IPS DF 6.9 (cell line): Measurements from ENCODE around the gene RNF217.

Experiments
- DNase-seq: peaks from one replicate; pipeline ENCODE4 v3.0.0-alpha.2; 2013; ENCODE audit warnings: low read depth, low spot score
- H3K27ac ChIP-seq: one replicate; pipeline ENCODE4 v1.5.1; 2013; ENCODE audit warnings: low read length, control low read depth
- H3K27me3 ChIP-seq: 2 replicates; pipeline ENCODE4 v1.6.1; 2013; ENCODE audit warnings: mild to moderate bottlenecking, low read length; ENCODE audit not compliant: control insufficient read depth, insufficient read depth
- H3K36me3 ChIP-seq: 2 replicates; pipeline ENCODE4 v1.6.1; 2013; ENCODE audit warnings: low read length; ENCODE audit not compliant: control insufficient read depth, insufficient read depth
- H3K4me1 ChIP-seq: 2 replicates; pipeline ENCODE4 v1.6.1; 2013; ENCODE audit warnings: low read length; ENCODE audit not compliant: control insufficient read depth, insufficient read depth
- H3K4me3 ChIP-seq: 2 replicates; pipeline ENCODE4 v1.5.1; 2013; ENCODE audit warnings: mild to moderate bottlenecking, low read length
- H3K9me3 ChIP-seq: 2 replicates; pipeline ENCODE4 v1.6.1; 2013; ENCODE audit warnings: low read length, inconsistent platforms; ENCODE audit not compliant: control insufficient read depth, insufficient read depth
- WGBS: extraction: QIAGEN DNeasy Blood & Tissue Kit; methylation state at CpG from one replicate; pipeline ENCODE4 v1.1.7; 2013; ENCODE audit warnings: mixed read lengths, missing lambda C conversion rate; ENCODE audit not compliant: insufficient read length, insufficient coverage; 5-methylcytosine and 5-hydroxymethylcytosine counted together

The RNF217 gene

DNA sequence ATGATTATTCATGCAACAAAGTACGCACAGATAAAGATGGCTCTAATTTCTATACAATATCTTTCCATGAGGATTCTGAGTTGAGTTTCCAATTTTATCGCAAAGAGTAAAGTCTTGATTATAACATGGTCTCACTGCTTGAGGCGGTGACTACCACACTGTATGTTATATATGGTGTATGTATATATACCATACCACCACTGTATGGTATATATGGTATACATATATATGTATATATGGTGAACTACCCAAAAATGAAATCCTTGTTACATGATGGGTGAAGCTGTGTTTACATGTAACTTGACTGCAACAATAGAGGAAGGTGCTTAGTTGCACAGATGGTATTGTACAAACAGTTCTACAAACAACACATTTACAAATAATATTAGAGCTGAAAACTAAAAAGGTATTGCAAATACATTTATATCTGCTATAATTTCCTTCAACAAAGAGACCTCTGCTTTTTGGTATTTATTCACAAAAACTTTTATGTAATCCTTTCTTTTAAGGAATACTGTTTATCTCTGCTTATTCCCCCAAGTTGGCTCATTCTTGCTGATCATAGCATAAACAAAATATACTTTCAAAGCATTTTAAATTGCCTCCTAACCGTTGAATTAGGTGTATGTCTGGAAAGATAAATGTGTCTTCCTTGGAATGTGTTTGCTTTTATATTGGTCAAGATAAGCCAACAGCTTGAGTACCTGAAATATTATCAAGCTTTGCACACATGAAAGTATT lies 113.7 kb downstream of the RNF217 start:
- H3K27ac ChIP-seq: no peak overlapping the region
- DNase-seq: no peak
- H3K4me3 ChIP-seq: no peak overlapping the region
- WGBS: no CpG with 5 or more reads among the region's 4 CpGs
- no peaks in the 10 kb centered on the region for H3K36me3 ChIP-seq
- no peaks in the 10 kb centered on the region for H3K27me3 ChIP-seq
- no peaks in the 10 kb centered on the region for H3K4me1 ChIP-seq
- H3K9me3 ChIP-seq: no peaks in the 10 kb centered on the region

DNA sequence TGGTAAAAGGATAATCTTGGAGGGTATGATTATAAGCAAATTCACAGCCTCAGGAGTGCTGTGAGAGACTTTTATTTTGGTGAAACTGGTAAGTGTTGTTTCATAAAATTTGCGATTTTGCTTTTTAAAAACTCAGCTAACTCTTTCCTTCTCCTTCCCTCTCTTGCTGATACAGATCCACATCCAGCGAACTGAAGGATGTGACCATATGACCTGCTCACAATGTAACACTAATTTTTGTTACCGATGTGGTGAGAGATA lies 114.2 kb downstream of the RNF217 start:
- no peaks in the 10 kb centered on the region for H3K36me3 ChIP-seq
- no peak for DNase-seq
- no peak overlapping the region for H3K27ac ChIP-seq
- H3K4me3 ChIP-seq: no peak overlapping the region
- no peaks in the 10 kb centered on the region for H3K4me1 ChIP-seq
- no peaks in the 10 kb centered on the region for H3K9me3 ChIP-seq
- no peaks in the 10 kb centered on the region for H3K27me3 ChIP-seq
- WGBS: no CpG with 5 or more reads among the region's 3 CpGs

GRCh38 chr6:125077453-125077852 lies 115.2 kb downstream of the RNF217 start:
- no CpG with 5 or more reads among the region's 4 CpGs for WGBS
- DNase-seq: no peak

DNA sequence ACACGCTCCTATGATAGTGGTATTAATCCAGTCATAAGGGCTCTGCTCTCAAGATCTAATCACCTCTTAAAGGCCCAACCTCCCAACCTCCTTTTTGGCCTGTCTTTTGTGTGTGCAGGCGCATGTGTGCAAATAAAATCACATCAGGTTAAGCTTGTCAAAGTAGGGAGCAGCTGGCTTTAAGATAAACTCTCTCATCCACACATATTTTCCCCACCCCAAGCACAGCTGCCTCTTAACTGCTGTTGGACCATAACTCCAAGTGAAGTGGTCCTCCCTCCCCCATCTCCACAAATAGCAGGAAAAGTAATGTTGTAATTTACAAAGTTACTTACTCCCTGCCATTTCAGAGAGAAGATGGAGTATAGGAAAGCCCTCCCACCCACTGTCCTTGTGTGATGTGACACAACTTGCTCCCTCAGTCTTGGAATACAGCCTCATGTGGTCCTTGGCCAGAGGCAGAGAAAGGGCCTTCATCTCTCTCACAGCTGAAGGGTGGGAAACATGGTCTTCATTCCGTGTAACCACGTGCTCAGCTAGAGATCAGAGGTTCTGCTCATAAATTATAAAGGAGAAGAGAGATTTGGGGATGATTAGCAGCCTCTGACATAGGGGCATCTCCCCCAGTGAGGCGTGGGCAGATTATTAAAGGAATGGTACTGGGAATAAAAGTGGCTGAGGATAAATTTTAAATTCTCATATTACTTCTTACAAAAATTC lies 116.5 kb downstream of the RNF217 start:
- no peaks in the 10 kb centered on the region for H3K4me1 ChIP-seq
- WGBS: no CpG with 5 or more reads among the region's 5 CpGs
- no peaks in the 10 kb centered on the region for H3K9me3 ChIP-seq
- no peaks in the 10 kb centered on the region for H3K27me3 ChIP-seq
- DNase-seq: no peak
- H3K36me3 ChIP-seq: no peaks in the 10 kb centered on the region
- H3K4me3 ChIP-seq: no peak overlapping the region
- H3K27ac ChIP-seq: no peak overlapping the region

More at GRCh38 chr6:125077453-125077852, 115.2 kb downstream of the RNF217 start:
- no peaks in the 10 kb centered on the region for H3K27me3 ChIP-seq
- no peaks in the 10 kb centered on the region for H3K9me3 ChIP-seq
- H3K4me3 ChIP-seq: no peak overlapping the region
- H3K27ac ChIP-seq: no peak overlapping the region
- H3K4me1 ChIP-seq: no peaks in the 10 kb centered on the region
- H3K36me3 ChIP-seq: no peaks in the 10 kb centered on the region

GRCh38 chr6:125082908-125083683 lies 120.9 kb downstream of the RNF217 start:
- H3K36me3 ChIP-seq: no peaks in the 10 kb centered on the region
- DNase-seq: no peak
- H3K9me3 ChIP-seq: no peaks in the 10 kb centered on the region
- H3K4me1 ChIP-seq: no peaks in the 10 kb centered on the region
- 100% methylated on average over 2 of the region's 8 CpGs for WGBS
- no peaks in the 10 kb centered on the region for H3K27me3 ChIP-seq
- H3K27ac ChIP-seq: no peak overlapping the region
- no peak overlapping the region for H3K4me3 ChIP-seq

- no peaks in the 10 kb centered on the region for H3K4me1 ChIP-seq
- no peak for DNase-seq
- no CpG with 5 or more reads among the region's 2 CpGs for WGBS
- no peak overlapping the region for H3K4me3 ChIP-seq
- H3K27ac ChIP-seq: no peak overlapping the region
- no peaks in the 10 kb centered on the region for H3K36me3 ChIP-seq
- H3K27me3 ChIP-seq: no peaks in the 10 kb centered on the region
- no peaks in the 10 kb centered on the region for H3K9me3 ChIP-seq
Observed at GRCh38 chr6:125083684-125083990, 121.4 kb downstream of the RNF217 start.

DNA sequence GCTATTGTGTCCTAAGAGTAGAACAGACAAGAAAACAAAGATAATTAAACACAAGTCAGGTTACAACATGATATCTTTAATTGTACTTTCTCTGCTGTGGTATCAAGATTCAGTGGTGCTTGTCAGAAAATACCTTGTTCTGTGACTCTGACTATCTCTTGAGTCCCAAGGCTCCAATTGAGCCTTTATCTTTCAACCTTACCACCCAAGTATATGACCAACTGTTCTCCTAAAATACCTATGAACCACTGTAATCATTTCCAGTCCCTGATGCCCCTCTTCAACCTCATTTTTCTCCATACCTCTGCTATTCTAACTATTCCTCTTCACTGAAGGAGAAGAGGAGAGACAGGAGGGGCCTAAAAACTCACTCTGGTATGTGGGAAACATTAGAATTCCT lies 124.5 kb downstream of the RNF217 start:
- no peaks in the 10 kb centered on the region for H3K36me3 ChIP-seq
- DNase-seq: no peak
- no peak overlapping the region for H3K27ac ChIP-seq
- no peaks in the 10 kb centered on the region for H3K27me3 ChIP-seq
- no peak overlapping the region for H3K4me3 ChIP-seq
- no peaks in the 10 kb centered on the region for H3K9me3 ChIP-seq
- H3K4me1 ChIP-seq: no peaks in the 10 kb centered on the region

- Histone ChIP-seq H3K36me3 (no peaks in the 10 kb centered on the region), H3K4me3 (no peak overlapping the region), H3K9me3 (no peaks in the 10 kb centered on the region), H3K4me1 (no peaks in the 10 kb centered on the region), H3K27me3 (no peaks in the 10 kb centered on the region), H3K27ac (no peak overlapping the region)
- WGBS: no CpG with 5 or more reads among the region's 5 CpGs
- DNase-seq: no peak
Observed at GRCh38 chr6:125088963-125089362, 126.7 kb downstream of the RNF217 start.

DNA sequence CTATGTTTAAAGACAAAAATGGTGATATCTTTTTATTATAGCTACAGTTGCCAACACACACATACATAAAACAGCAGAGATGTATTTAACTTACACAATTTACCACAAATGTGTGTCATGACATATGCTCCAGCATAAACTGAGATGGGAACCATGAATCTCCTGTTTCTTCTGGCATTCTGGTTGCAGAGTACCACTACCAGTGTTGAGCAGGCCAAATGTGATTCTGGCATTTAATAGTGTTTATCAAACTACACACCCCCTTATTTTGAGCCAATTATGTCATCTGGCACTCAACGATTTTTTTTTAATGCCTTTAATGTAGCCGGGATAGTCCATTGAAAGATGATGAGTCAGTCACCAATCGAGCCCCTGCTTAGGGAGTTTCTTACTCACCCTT lies 132.3 kb downstream of the RNF217 start:
- no peak for DNase-seq
- no CpG with 5 or more reads among the region's 3 CpGs for WGBS
- no peak overlapping the region for H3K27ac ChIP-seq
- no peak overlapping the region for H3K4me3 ChIP-seq
- H3K27me3 ChIP-seq: no peaks in the 10 kb centered on the region
- no peaks in the 10 kb centered on the region for H3K9me3 ChIP-seq
- no peaks in the 10 kb centered on the region; the same call in 1 of the 2 replicates for H3K4me1 ChIP-seq
- no peaks in the 10 kb centered on the region for H3K36me3 ChIP-seq

DNA sequence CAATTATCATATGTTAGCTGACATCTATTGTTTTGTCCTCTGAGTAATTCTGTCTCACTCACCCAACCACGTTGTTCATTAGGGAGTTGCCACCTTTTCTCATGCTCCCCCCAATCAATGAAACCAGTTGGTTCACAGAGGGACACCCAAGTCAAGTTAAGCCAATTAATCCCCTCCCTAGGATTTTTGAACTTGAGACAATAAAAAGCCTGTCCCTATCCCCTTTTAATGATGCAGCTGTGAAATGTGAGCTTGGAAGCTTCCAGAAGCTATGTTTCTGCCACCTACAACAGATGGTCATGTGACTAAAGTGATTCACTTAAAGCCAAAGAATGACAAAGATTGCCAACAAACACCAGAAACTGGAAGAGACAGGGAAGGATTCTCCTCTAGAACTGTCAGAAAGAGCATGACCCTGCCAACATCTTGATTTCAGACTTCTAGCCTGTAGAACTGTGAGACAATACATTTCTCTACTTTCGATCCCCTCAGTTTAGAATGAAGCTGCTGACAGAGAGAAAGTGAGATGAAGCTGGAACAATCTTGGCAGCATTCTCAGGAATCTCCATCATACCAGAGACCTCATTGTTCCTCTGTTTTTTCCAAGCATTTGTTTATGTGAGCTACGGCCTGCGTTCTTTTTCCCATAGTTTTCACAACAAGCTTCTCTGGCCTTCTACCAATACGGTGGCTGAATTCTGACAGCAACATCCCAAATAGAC lies 133.5 kb downstream of the RNF217 start:
- DNase-seq: no peak
- H3K9me3 ChIP-seq: no peaks in the 10 kb centered on the region
- no peak overlapping the region for H3K4me3 ChIP-seq
- no peaks in the 10 kb centered on the region for H3K27me3 ChIP-seq
- no peak overlapping the region for H3K27ac ChIP-seq
- no peaks in the 10 kb centered on the region for H3K36me3 ChIP-seq
- no CpG with 5 or more reads among the region's 5 CpGs for WGBS
- no peaks in the 10 kb centered on the region; the same call in 1 of the 2 replicates for H3K4me1 ChIP-seq
